GM08714 (cell line): Measurements from ENCODE around the gene OGDHL.
"Not testable (repeated sequence)": the region's sequence is repeated elsewhere in the genome, so short reads cannot be mapped to it uniquely, and the experiment has no call there.

Source experiments
- H3K4me3 ChIP-seq: fragments of 200-500 bp; sonication (Bioruptor generic); 2 replicates; pipeline ENCODE4 v1.5.1; 2014; ENCODE audit warnings: mild to moderate bottlenecking, low read length, inconsistent platforms
- ZNF274 ChIP-seq: IDR thresholded peaks from 2 replicates; pipeline ENCODE4 v1.6.1; 2012; ENCODE audit warnings: mild to moderate bottlenecking, low read depth, low read length

Gene OGDHL

DNA sequence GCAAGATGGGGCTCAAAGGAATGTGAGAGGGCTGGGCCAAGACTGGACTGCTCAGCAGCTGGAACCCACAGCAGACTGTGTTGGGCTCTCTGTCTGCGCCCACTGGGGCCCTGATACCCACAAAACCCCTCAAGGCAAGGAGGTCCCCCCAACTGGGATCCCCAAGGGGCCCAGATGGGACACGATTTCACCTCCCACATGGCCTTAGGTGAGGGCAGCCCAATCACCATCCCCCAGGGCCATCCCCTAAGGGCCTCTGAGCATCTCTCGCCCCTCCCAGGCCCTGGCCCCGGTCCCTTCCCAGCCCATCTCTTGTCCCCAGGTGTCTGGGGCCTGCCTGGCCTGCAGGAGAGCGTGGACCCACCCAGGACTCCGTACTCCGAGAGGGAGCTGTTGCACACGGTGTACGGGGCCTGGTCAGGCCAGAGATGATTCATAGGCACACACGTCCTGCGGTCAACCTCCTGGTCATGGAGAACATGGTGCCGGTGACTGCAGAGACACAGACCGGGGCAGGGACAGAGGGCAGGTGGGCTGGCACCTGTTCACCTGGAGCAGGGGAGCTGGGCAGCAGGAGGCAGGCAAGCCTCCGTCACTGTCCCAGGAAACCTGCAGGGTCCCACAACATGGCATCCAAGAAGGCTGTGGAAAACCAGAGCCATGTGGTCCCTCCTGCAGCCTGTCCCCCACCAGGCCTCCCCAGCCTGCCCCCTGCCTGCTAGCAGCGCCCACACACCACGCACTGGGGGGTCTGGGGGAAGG, 21.6 kb downstream of the OGDHL start:
- no peak for TF ChIP-seq ZNF274
- no peak overlapping the region for H3K4me3 ChIP-seq

DNA sequence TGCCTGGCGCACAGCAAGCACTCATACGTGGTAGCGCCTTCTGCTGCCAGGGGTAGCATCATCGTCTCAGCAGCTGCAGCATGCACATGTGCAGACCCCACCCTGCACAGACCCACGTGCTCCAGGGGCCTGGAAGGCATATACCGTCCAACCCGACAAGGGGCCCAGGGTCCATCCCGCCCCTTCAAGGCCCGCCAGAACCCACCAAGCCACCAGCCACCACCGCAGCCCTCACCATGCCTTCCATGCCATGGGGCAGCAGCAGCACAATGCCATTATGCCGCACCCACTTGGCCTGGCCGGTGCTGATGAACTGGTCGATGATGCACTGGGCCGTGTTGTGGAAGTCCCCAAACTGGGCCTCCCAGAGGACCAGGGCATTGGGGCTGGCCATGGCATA, 22.7 kb downstream of the OGDHL start:
- H3K4me3 ChIP-seq, result no peak overlapping the region
- no peak for TF ChIP-seq ZNF274

DNA sequence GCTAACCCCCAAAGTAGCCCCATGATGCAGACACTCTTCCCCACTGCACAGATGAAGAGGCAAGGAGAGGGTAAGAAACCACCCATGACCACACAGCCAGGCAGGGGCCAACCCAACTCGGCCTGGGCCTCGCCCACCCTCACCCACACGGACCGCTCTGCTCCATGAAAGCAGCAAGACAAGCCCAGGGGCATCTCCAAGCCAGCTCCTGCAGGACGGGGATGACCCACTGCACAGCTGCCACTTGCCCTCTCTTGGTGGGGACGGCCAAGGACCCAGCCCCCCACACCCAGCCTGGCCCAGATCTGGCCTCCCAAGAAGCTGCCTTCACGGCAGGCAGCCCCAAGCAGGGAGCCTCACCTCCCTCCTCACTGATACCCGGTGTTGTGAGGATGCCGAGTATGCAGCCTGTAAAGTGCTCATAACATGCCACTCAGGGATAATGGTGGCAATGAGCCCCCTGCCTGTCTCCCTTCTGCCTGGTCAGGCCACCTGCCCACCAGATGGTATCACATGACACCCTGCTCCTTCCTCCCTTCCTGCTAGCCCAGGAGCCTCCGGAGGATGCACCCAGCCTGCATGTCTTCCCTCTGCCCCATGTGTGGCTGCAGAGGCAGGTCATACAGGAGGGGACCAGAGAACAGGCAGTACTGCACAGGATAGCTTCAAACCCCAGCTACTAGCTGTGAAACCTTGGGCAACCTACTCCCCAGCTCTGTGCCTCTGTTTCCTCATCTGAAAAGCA, 23.3 kb downstream of the OGDHL start:
- no peak for TF ChIP-seq ZNF274
- no peak overlapping the region for H3K4me3 ChIP-seq

DNA sequence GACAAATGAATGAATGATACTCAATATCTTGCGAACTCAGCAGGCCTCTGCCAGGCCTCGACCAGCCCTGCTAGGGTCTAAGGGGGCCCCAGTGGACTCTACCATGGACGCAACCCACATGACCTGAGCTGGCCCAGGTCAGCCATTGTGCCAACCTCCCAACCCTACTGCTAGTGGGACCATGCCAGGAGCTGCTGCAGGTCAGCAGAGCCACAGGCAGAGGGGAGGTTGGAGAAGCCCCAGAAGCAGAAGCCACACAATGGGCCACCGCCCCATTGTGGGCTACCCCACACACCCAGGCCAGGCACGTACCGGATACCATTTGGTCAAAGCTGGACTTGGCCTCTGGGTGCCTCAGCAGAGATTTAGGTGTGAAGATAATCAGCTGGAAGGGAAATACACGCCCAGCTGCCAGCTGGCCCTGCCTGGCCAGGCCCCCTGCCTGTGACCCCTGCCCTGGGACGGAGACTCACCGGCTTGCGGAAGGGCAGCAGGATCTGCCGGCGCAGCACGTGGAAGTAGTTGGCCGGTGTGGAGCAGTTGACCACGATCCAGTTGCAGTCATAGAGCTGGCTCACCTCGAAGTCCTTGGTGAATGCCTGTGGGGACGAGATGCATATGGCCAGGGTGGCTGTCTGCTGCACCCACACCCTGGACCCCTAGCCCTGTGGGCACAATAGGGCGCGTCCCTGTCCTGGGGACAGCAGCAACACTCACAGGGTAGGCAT, 24.5 kb downstream of the OGDHL start:
- no peak overlapping the region for H3K4me3 ChIP-seq
- TF ChIP-seq ZNF274, result no peak

DNA sequence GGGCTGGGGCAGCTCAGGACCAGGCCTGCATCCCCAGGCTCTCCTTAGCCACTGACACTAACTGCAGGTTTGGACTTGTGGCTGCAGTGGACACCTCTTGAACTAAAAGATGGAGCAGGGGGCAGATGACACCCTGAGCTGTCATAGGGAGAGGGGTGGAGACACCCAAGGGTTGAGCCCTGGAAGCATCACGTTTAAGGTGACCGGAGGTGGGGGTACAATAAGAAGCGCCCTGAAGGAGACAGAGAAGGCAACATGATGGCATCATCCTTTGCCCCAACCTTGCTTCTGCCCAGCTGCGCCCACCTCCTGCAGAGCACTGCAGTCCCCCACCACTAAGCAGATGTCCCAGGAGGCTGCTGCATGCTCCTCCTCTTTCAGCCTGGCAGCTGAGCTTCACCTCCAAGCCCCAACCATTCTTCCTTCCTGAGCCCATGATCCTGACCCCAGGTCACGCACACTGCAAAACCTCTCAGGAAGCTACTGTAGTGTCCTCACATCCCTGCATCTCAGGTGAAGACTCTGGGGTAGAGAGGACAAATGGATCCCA, 25.5 kb downstream of the OGDHL start:
- TF ChIP-seq ZNF274, result no peak
- no peak overlapping the region for H3K4me3 ChIP-seq

DNA sequence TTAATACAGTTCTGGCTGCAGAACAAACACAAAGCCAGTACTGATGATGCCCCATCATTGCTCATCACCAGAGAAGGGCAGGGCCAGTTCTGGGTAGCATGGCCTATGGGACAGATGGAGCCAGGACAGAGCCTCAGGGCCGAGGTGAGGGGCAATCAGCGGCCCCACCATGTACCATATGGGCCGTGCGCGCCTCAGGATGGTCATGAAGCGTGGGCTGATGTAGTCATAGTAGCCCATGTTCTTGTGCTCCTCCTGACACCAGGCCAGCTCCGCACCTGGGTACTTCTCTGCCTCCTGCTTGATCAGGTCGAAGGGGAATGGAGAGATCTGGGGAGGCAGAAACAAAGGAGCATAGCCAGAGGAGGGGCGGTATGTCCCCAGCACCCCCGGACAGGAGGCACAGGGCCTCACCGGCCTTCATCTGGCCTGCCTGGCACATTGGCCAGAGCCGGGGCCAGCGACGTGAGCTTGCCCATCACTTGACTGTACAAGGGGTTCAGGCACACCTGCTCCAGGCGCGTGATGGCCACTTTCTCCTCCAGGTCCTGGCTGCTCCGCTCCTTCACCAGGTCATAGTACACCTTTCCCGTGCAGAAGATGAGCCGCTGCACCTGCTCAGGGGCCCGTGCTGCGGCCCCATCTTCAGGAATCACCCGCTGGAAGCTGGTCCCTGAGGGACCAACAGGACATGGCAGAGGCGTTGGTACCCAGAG, 26.1 kb downstream of the OGDHL start:
- H3K4me3 ChIP-seq, result no peak overlapping the region
- no peak for TF ChIP-seq ZNF274

DNA sequence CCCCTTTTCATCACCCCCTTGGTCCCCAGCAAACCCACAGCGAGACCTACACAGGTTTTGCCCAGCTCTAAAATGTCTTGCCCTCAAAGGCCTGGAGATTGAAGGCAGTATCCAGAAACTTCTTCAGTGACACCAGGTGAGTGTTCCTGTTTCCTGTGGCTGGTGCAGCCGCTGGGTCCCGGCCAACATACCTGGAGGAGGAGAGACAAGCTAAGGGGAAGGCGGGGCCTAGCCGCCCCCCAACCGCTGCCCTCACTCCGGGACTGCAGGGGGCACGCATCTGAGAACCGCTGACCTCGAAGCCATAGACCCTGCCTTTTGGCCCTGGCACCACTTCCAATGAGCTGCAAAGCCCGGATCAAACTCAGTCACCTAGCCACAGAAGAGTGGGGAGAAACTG, 27.0 kb downstream of the OGDHL start:
- no peak for TF ChIP-seq ZNF274
- no peak overlapping the region for H3K4me3 ChIP-seq

DNA sequence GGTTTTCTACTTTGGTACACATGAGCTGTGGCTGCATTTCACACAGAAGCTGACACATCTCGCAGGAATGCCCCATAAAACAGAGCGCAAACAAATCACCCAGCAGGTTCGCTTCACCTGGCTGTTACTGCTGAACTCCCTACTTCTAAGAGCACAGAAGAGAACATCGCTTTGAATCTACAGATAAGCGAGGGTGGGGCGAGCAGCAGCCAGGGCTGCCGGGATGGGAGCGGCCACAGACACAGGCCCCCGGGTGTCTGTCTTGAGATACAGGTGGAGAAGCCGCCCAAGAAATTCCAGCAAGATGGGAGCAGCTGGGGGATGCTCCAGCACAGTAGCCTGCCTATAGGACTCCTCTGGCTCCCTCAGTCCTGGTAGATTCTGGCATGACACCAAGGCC, 27.4 kb downstream of the OGDHL start:
- H3K4me3 ChIP-seq, result no peak overlapping the region
- no peak for TF ChIP-seq ZNF274

DNA sequence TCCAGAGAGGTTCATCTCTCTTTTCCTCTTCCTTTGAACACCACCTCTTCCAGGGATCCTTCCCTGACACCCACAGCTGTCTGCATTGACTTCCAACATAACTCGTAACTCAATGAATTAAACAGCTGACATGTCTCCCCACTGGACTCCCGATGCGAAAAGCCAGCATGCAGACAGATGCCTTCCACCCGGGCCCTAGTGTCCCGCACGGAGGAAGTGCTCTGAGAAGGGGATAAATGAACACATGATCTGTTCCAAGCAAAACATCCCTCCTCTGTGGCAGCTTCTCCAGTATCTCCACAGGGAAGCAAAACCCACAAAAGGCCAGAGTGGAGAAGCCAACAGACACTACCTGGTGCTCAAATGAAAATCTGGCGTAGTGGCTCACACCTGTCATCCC, 28.3 kb downstream of the OGDHL start:
- no peak overlapping the region for H3K4me3 ChIP-seq
- TF ChIP-seq ZNF274, result no peak

DNA sequence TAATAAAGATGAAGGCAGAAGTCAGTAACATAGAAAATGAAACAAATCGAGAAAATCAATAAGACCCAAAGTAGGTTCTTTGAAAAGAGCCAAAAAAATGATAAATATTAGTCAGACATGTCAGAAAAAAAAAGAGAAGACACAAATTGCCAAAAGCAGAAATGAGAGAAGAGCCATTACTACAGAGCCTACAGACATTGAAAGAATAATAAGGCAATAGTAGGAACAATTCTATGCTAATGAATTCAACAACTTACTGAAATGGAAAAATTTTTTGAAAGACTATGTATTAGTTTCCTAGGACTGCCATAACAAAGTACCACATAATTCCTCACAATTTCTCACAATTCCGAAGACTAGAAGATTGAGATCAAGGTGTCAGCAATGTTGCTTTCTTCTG, 35.5 kb downstream of the OGDHL start:
- H3K4me3 ChIP-seq, result no peak overlapping the region
- no peak for TF ChIP-seq ZNF274

DNA sequence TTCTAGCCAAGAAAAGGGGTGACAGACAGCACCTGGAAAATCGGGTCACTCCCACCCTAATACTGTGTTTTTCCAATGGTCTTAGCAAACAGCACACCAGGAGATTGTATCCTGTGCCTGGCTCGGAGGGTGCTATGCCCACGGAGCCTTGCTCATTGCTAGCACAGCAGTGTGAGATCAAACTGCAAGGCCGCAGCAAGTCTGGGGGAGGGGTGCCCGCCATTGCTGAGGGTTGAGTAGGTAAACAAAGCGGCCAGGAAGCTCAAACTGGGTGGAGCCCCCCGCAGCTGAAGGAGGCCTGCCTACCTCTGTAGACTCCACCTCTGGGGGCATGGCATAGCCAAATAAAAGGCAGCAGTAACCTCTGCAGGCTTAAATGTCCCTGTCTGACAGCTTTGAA, 47.0 kb downstream of the OGDHL start:
- not testable (repeated sequence) for H3K4me3 ChIP-seq

DNA sequence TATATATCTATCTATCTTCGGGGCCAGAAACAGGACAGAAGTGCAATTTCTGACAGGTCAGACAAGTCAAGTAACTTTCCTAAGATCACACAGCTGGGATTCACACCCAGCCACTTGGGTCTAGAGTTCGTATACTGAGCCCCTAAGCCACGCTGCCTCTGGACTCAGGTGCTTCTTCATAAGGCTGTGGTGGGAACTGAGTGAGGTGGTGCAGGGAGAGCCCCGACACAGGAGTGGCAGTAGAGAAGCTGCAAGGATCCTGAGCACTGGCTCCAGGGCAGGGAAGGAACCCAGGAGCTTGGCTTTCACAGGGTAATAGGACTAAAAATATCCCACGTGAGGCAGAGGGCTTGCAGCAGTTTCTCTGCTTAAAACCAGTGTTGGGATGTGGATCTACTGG, 48.9 kb downstream of the OGDHL start:
- H3K4me3 ChIP-seq, result no peak overlapping the region
- TF ChIP-seq ZNF274, result no peak

DNA sequence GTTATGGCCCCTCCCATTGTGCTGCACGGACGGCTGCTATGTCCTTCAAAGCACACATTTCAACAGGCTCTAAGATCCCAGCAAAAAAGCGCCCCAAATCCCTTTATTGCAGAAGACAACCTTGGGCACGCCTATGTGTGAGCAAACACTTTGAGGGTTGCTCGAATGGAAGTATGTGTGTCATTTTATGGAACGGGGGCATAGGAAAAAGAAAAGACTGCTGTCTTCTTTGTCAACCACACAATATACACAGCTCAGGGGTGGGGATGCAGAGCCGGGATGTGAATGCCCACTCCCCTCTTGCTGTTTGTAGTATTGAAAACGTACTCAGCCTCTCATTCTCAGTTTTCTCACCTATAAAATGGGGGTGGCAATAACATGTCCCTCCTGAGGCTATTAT, 50.6 kb downstream of the OGDHL start:
- TF ChIP-seq ZNF274, result no peak
- no peak overlapping the region for H3K4me3 ChIP-seq

DNA sequence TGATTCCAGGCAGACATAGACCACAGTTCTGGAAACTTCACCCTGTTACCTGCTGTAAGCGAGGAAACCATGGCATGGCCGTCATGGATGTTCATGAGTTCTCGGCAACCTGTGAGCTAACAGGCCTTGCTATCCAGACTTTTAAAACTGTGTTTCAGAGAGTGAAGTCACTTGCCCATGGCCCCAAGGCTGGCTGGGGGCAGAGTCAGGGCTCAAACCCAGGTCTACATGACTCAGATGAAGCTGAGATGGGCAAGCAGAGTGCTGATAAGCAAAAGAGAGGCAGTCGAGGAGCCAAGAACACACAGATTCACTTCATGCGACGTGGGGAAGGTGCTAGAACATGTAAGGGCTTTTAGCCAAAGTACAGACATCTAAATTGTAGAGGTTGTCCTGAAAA, 51.2 kb downstream of the OGDHL start:
- no peak overlapping the region for H3K4me3 ChIP-seq
- TF ChIP-seq ZNF274, result no peak
